OCI-LY1 (cell line): ENCODE results near the gene HSPB2.

ENCODE experiments used
- H2AFZ ChIP-seq: fragments of 200-600 bp; sonication (generic), shearing (Covaris generic); 2 replicates; pipeline ENCODE4 v1.6.0; 2014; ENCODE audit warnings: antibody characterized with exemption, mild to moderate bottlenecking, low read length
- H3F3A ChIP-seq: fragments of 200-600 bp; sonication (generic), shearing (Covaris generic); 2 replicates; pipeline ENCODE4 v1.6.0; 2014; ENCODE audit warnings: mild to moderate bottlenecking, antibody characterized with exemption, low read length, moderate library complexity; ENCODE audit not compliant: insufficient read depth
- H3K27ac ChIP-seq: fragments of 200-600 bp; sonication (generic); 2 replicates; pipeline ENCODE4 v1.5.1; 2014; ENCODE audit warnings: low read length, mixed run types, mild to moderate bottlenecking, low read depth; ENCODE audit not compliant: poor library complexity, severe bottlenecking
- H3K27me3 ChIP-seq: fragments of 200-600 bp; sonication (generic); 2 replicates; pipeline ENCODE4 v1.6.0; 2014; ENCODE audit warnings: antibody characterized with exemption, mild to moderate bottlenecking, low read length, moderate library complexity; ENCODE audit not compliant: insufficient read depth
- H3K36me3 ChIP-seq: fragments of 200-600 bp; sonication (generic); 2 replicates; pipeline ENCODE4 v1.6.1; 2014; ENCODE audit warnings: mild to moderate bottlenecking, antibody characterized with exemption, low read length, moderate library complexity, mixed read lengths; ENCODE audit not compliant: insufficient read depth
- H3K4me1 ChIP-seq: fragments of 200-600 bp; sonication (generic); 2 replicates; pipeline ENCODE4 v1.5.1; 2014; ENCODE audit warnings: mild to moderate bottlenecking, low read length, moderate library complexity; ENCODE audit not compliant: insufficient read depth, severe bottlenecking
- H3K4me2 ChIP-seq: fragments of 200-600 bp; sonication (generic), shearing (Covaris generic); 2 replicates; pipeline ENCODE4 v1.6.1; 2014; ENCODE audit warnings: low read length
- H3K4me3 ChIP-seq: fragments of 200-600 bp; sonication (generic); 2 replicates; pipeline ENCODE4 v1.5.1; 2014; ENCODE audit warnings: low read length, low read depth, mild to moderate bottlenecking, mixed read lengths; ENCODE audit not compliant: poor library complexity, severe bottlenecking
- H3K79me2 ChIP-seq: fragments of 200-600 bp; shearing (Covaris generic); 2 replicates; pipeline ENCODE4 v1.6.1; 2016; ENCODE audit warnings: mixed run types, low read length, mixed read lengths; ENCODE audit not compliant: insufficient read depth
- H3K9ac ChIP-seq: fragments of 200-600 bp; sonication (generic), shearing (Covaris generic); 2 replicates; pipeline ENCODE4 v1.6.1; 2014; ENCODE audit warnings: mild to moderate bottlenecking, low read length, mixed read lengths
- H3K9me2 ChIP-seq: fragments of 200-600 bp; sonication (generic), shearing (Covaris generic); 2 replicates; pipeline ENCODE4 v1.6.1; 2014; ENCODE audit warnings: low read depth, mild to moderate bottlenecking, low read length, mixed read lengths
- H3K9me3 ChIP-seq: fragments of 200-600 bp; shearing (Covaris generic); 2 replicates; pipeline ENCODE4 v1.6.1; 2014; ENCODE audit warnings: low read length, mixed read lengths
- H4K20me1 ChIP-seq: fragments of 200-600 bp; sonication (generic), shearing (Covaris generic); 2 replicates; pipeline ENCODE4 v1.6.0; 2016; ENCODE audit warnings: mild to moderate bottlenecking, low read length; ENCODE audit not compliant: insufficient read depth
- CTCF ChIP-seq: fragments of 200-600 bp; sonication (generic), shearing (Covaris generic); IDR thresholded peaks from 2 replicates; pipeline ENCODE4 v1.5.1; 2017; ENCODE audit warnings: mild to moderate bottlenecking, antibody characterized with exemption, low read length, moderate library complexity, mixed read lengths
- EZH2 ChIP-seq: fragments of 200-600 bp; sonication (generic), shearing (Covaris generic); IDR thresholded peaks from 2 replicates; pipeline ENCODE4 v1.8.0; 2017; ENCODE audit warnings: borderline replicate concordance, mixed run types, mild to moderate bottlenecking, antibody characterized with exemption, low read length, moderate library complexity, mixed read lengths

Gene HSPB2

DNA sequence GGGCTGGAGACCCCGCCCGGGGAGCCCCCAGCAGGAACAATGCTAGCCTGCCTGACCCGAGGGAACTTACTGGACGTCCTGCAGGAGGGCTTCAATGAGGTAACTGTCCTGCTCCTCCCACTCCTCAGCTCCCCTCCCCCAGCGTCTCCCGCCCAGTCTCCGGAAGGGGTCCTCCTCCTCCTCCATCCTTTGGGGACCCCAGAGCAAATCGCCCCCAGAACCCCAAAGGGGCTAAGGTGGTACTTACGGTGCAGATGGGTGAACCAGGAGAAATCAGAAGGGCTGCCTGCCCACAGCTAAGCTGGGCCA, 24.9 kb downstream of the HSPB2 start:
- H3K36me3 ChIP-seq = no peaks in the 10 kb centered on the region
- H3K9ac ChIP-seq = peak overlapping the region; percentile 70
- H3K4me1 ChIP-seq = peaks cover 46% of the 10 kb centered on the region
- no peaks in the 10 kb centered on the region for H3K79me2 ChIP-seq
- H3K27me3 ChIP-seq = no peaks in the 10 kb centered on the region
- H3K27ac ChIP-seq = peak overlapping the region; percentile 37
- H3F3A ChIP-seq = no peaks in the 10 kb centered on the region
- 0 out of 2 replicates have a peak overlapping the region, but pooled peaks have one; percentile 35 for H2AFZ ChIP-seq
- no peaks in the 10 kb centered on the region for H3K9me3 ChIP-seq
- TF ChIP-seq CTCF (no peak), EZH2 (no peak)
- peak overlapping the region; percentile 91 for H3K4me2 ChIP-seq
- no peaks in the 10 kb centered on the region for H4K20me1 ChIP-seq
- peak overlapping the region; percentile 72 for H3K4me3 ChIP-seq
- H3K9me2 ChIP-seq = no peaks in the 10 kb centered on the region

- H3K9me3 ChIP-seq = no peaks in the 10 kb centered on the region
- no peaks in the 10 kb centered on the region for H4K20me1 ChIP-seq
- H3K27ac ChIP-seq = peak overlapping the region; percentile 37
- H3K27me3 ChIP-seq = no peaks in the 10 kb centered on the region
- H3K79me2 ChIP-seq = no peaks in the 10 kb centered on the region
- H3K4me1 ChIP-seq = peaks cover 46% of the 10 kb centered on the region
- TF ChIP-seq CTCF (no peak), EZH2 (no peak)
- H2AFZ ChIP-seq = no peak overlapping the region
- H3K4me2 ChIP-seq = peak overlapping the region; percentile 91
- no peaks in the 10 kb centered on the region for H3K36me3 ChIP-seq
- H3F3A ChIP-seq = no peaks in the 10 kb centered on the region
- H3K4me3 ChIP-seq = peak overlapping the region; percentile 72
- H3K9ac ChIP-seq = peak overlapping the region; percentile 70
- no peaks in the 10 kb centered on the region for H3K9me2 ChIP-seq
Measured at GRCh38 chr11:111937844-111938243, 25.3 kb downstream of the HSPB2 start.

- H3K4me3 ChIP-seq = peak overlapping the region; percentile 72
- H3K4me1 ChIP-seq = peaks cover 46% of the 10 kb centered on the region
- H3K9me2 ChIP-seq = no peaks in the 10 kb centered on the region
- H3K9ac ChIP-seq = peak overlapping the region; percentile 2; the same call in 1 of the 2 replicates
- H3F3A ChIP-seq = no peaks in the 10 kb centered on the region
- H3K36me3 ChIP-seq = no peaks in the 10 kb centered on the region
- H3K27ac ChIP-seq = peak overlapping the region; percentile 57
- H3K9me3 ChIP-seq = no peaks in the 10 kb centered on the region
- no peaks in the 10 kb centered on the region for H3K27me3 ChIP-seq
- H3K79me2 ChIP-seq = no peaks in the 10 kb centered on the region
- peak overlapping the region; percentile 91 for H3K4me2 ChIP-seq
- H2AFZ ChIP-seq = no peak overlapping the region
- no peaks in the 10 kb centered on the region for H4K20me1 ChIP-seq
- TF ChIP-seq CTCF = no peak
- TF ChIP-seq EZH2 = no peak
Measured at GRCh38 chr11:111938687-111939160, 26.2 kb downstream of the HSPB2 start.
